DMS79 treated with DMSO at 0.1 percent for 48 hours (cell line): ENCODE measurements around the gene MXD4.
"Not testable (repeated sequence)": the region's sequence is repeated elsewhere in the genome, so short reads cannot be mapped to it uniquely, and the experiment has no call there.

Experiments
- DNase-seq: peaks from one replicate; lab custom pipeline; 2025; lab: John Stamatoyannopoulos, UW

The MXD4 gene

GRCh38 chr4:2219233-2219760, 42.6 kb downstream of the MXD4 start:
- no peak for DNase-seq

GRCh38 chr4:2218436-2218835, 43.5 kb downstream of the MXD4 start:
- DNase-seq, result no peak

- DNase-seq, result no peak
Observed at GRCh38 chr4:2217726-2218125, 44.2 kb downstream of the MXD4 start.

- DNase-seq, result no peak
Observed at GRCh38 chr4:2212831-2213230, 49.1 kb downstream of the MXD4 start.

- not testable (repeated sequence) for DNase-seq
Observed at GRCh38 chr4:2202789-2203188, 59.1 kb downstream of the MXD4 start.
